HG03103 (cell line): ENCODE measurements around the gene WDR37.
"Not testable (repeated sequence)": the region's sequence is repeated elsewhere in the genome, so short reads cannot be mapped to it uniquely, and the experiment has no call there.

ENCODE experiments used
- ATAC-seq: cut with Tn5 transposase; IDR thresholded peaks from one replicate; pipeline ENCODE4 v1.9.1; 2021; ENCODE audit warnings: low read depth; ENCODE audit not compliant: unreplicated experiment

WDR37 gene

GRCh38 chr10:1148855-1149605 lies 92.8 kb downstream of the WDR37 start:
- ATAC-seq = no peak

- no peak for ATAC-seq
Measured at GRCh38 chr10:1149793-1150637, 93.8 kb downstream of the WDR37 start.

GRCh38 chr10:1150638-1150955 lies 94.4 kb downstream of the WDR37 start:
- ATAC-seq = no peak

- ATAC-seq = no peak
Measured at GRCh38 chr10:1151076-1152033, 95.2 kb downstream of the WDR37 start.

- ATAC-seq = no peak
Measured at GRCh38 chr10:1152386-1153250, 96.4 kb downstream of the WDR37 start.

- no peak for ATAC-seq
Measured at GRCh38 chr10:1153251-1153763, 97.1 kb downstream of the WDR37 start.

GRCh38 chr10:1153805-1154351 lies 97.7 kb downstream of the WDR37 start:
- ATAC-seq = no peak

- no peak for ATAC-seq
Measured at GRCh38 chr10:1154531-1155295, 98.5 kb downstream of the WDR37 start.

- ATAC-seq = no peak
Measured at GRCh38 chr10:1155791-1156615, 99.8 kb downstream of the WDR37 start.

GRCh38 chr10:1156616-1156886 lies 100.4 kb downstream of the WDR37 start:
- no peak for ATAC-seq

- no peak for ATAC-seq
Measured at GRCh38 chr10:1156921-1157614, 100.9 kb downstream of the WDR37 start.

- ATAC-seq = no peak
Measured at GRCh38 chr10:1157615-1157933, 101.4 kb downstream of the WDR37 start.

GRCh38 chr10:1158066-1158465 lies 101.9 kb downstream of the WDR37 start:
- no peak for ATAC-seq

- not testable (repeated sequence) for ATAC-seq
Measured at GRCh38 chr10:1158536-1158935, 102.4 kb downstream of the WDR37 start.

- no peak for ATAC-seq
Measured at GRCh38 chr10:1159131-1160061, 103.2 kb downstream of the WDR37 start.

GRCh38 chr10:1160561-1161314 lies 104.6 kb downstream of the WDR37 start:
- ATAC-seq = no peak
